Stimulated activated CD8-positive, alpha-beta memory T cell treated with anti-CD3 and anti-CD28 coated beads, Interleukin-15, amount 100 ng/mL, for 48 hours (primary cell): Measurements from ENCODE around the gene HPDL.
A peak's percentile ranks its signal among the peaks of the same experiment; 100 is the strongest.
"Not testable (repeated sequence)": the region's sequence is repeated elsewhere in the genome, so short reads cannot be mapped to it uniquely, and the experiment has no call there.

Experiments used
- DNase-seq, 2 donors: peaks; one replicate each; pipeline ENCODE4 v3.0.0-alpha.2; 2020; ENCODE audit warnings: low read depth in 2 of 2

The HPDL gene

DNA sequence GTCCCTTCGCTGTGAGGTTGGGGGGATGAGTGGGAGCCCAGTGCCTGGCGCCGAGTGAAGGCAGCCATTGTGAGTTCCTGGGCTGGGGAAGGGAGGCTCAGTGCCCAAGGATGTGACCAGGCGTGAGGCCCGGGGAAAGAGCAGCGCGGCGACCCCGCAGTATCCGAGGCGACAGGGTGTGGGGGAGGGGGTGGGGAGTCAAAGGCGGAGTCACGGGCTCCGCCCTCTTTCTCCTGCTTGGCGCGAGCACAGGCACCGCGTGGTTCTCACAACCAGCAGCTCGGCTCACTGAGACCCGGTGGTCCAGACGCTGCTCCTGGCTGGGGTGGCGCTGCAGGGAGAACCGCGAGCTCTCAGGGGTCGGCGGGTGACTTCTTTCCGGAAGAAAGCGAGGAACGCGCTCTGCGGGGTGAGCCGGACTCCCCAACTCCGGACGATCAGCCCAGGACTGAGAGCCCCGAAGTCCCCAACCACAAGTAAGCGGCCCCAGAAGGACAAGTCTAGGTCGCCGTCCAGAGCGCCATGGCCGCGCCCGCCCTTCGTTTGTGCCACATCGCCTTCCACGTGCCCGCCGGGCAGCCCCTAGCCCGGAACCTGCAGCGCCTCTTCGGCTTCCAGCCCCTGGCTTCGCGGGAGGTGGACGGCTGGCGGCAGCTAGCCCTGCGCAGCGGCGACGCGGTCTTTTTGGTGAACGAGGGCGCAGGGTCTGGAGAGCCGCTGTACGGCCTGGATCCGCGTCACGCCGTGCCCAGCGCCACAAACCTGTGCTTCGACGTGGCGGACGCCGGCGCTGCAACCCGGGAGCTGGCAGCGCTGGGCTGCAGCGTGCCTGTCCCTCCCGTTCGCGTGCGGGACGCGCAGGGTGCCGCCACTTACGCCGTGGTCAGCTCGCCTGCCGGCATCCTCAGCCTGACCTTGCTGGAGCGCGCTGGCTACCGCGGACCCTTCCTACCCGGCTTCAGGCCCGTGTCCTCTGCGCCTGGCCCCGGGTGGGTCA, at the start of gene HPDL:
Gene HPDL, plus strand, starts transcription at position 269 of the 997 bp plus-strand sequence. Its CDS starts 254 bp downstream, at position 523.
- DNase-seq = peak; percentile 75 to 76

DNA sequence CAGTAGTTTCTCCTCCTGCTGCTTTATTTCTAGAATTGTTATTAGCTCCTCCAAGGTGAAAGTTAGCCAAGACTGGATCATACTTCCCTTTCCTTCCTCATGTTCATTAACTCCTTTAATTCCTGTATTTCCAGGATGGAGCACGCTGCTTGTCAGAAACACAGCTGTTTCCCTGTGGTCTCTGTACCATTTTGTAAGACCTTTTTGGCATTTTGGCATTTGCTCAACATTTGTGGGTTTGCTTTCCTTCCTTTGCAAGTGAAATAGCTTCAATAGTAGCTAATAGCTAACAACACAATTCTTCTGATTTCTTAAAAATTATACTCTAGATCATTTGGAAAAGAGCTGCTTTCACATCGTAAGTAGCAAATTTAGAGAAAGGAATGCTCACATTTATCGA, 44.3 kb upstream of the HPDL start:
- DNase-seq = no peak

DNA sequence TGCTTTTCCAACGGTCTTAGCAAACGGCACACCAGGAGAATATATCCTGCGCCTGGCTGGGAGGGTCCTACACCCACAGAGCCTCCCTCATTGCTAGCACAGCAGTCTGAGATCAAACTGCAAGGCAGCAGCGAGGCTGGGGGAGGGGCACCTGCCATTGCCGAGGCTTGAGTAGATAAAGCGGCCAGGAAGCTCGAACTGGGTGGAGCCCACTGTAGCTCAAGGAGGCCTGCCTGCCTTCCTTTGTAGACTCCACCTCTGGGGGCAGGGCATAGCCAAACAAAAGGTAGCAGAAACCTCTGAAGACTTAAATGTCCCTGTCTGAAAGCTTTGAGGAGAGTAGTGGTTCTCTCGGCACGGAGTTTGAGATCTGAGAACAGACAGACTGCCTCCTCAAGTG, 41.8 kb upstream of the HPDL start:
- DNase-seq = not testable (repeated sequence)

DNA sequence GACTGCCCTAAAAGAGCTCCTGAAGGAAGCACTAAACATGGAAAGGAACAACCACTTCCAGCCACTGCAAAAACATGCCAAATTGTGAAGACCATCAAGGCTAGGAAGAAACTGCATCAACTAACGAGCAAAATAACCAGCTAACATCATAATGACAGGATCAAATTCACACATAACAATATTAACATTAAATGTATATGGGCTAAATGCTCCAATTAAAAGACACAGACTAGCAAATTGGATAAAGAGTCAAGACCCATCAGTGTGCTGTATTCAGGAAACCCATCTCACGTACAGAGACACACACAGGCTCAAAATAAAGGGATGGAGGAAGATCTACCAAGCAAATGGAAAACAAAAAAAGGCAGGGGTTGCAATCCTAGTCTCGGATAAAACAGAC, 40.2 kb upstream of the HPDL start:
- DNase-seq = not testable (repeated sequence)

DNA sequence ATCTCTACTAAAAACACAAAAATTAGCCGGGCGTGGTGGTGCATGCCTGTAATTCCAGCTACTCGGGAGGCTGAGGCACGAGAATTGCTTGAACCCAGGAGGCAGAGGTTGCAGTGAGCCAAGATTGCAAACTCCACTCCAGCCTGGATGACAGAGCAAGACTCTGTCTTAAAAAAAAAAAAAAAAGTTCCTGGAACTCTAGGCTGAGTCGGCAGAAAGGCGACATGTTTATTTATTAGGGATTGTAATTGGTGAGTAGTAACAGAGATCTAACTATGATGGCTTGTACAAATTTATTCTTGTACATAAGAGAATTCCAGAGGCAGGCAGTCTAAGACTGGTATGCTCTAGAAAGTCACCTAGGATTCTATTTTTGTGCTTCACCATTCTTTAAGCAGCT, 35.7 kb upstream of the HPDL start:
- DNase-seq = not testable (repeated sequence)

DNA sequence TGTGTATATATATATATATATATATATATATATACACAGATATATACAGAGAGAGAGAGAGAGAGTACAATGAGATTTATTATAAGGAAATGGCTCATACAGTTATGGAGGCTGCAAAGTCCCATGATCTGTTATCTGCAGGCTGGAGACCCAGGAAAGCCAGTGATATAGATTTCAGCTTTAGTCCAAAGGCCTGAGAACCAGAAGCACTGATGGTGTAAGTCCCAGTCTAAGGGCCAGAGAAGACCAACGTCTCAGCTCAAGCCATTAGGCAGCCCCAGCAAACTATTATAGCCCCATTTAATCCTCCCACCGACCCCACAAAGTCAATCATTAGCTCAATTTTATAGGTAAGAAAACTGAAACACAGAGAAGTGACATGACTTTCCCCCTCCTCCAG, 35.0 kb upstream of the HPDL start:
- no peak for DNase-seq

DNA sequence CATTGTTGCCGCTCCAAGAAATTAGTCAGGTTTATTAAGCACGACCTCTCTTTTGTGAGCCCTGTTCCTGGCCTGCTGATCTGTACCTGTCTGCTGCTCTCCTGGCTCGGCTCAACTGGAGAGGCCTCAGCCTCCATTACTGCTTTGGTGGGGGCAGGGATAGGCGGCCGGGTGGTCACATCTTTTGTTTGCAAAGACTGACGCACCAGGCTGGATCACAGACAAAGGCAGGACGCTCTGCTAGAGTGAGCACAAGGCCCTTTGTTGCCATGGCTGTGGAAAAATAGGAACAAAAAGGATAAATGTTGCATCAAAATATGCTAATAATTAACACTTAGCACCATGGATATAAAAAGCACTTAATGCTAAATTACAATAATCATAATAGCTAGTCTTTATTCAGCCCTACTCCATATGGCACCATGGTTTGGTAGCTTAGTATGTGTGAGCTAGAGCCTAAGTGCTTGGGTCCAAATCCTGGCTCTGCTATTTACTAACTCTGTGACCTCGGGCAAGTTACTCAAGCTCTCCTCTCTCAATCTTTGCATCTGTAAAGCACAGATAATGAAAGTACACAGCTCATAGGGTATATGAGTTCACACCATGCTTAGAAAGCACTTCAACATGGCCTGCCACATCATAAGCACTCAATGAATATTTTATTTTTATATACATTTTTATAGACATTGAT, 28.9 kb upstream of the HPDL start:
- DNase-seq = no peak

GRCh38 chr1:45299296-45299695, 27.4 kb upstream of the HPDL start:
- no peak for DNase-seq

DNA sequence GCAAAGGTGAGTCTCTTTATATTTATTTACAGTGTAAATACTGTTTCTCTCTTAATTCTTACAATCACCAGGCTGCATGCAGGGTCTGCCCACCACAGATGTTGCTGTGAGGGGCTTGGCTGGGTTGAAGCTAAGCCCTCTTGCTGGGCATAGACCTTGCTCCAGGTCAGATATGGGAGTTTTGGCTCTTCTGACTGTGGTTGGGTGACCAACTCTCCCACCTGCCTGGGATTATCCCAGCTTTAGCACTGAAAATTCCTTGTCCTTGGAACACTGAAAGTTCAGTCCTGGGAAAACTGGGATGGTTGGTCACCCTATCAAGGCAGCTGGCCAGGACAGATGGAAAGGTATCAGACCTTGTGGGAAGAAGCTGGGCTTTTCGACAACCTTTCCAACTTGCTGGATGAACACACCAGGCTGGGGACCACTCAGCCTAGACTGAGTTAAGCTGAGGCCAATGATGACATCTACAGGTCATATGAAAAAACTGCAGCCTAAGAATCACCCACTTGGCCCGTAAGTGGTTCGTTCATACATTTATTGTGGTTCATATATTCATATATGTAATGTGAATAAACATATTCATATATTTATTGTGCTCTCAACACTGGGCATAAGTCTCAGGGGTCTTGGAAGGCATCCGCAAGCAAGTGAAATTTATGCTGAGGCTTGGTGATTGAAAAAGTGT, 26.6 kb upstream of the HPDL start:
- DNase-seq = no peak

- no peak for DNase-seq
These were observed 26.1 kb upstream of the HPDL start for GRCh38 chr1:45300669-45300997.

- no peak for DNase-seq
These were observed 24.1 kb upstream of the HPDL start for GRCh38 chr1:45302505-45303150.

DNA sequence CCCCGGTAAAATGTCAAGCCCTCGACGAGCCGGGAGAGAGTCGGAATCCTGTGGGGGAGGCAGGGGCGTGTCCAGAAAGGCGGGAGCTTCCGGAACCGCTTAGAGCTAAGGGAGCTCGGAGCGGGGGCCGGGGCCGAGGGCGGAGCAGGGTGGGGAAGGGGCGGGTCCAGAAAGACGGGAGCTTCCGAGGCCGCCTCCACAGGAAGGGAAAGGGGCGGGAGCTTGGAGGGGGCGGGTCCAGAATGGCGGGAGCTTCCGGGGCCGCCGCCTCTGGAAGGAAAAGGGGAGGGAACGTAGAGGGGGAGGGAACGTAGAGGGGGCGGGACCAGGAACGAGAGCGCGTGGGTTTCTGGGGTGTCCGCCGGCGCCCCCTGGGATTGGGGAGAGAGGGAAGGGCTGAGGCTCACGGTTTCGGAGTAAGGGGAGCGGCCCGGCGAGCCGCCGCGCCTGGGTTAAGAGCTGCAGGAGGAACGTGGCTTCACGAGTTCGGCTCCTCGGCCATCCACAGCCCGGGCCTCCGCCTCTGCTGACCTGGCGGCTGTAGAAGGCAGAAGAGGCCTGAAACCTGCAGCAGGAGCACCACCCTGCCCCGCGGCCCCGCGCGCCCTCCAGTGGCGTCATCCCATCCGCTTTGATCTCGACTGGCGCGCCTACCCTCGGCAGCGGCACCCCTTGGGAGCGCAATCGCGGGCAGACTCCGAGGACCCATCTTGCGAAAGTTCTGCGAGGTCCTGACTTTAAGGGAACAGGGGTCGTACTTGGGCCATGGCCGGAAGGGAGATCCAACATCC, 23.0 kb upstream of the HPDL start:
- peak; percentile 99 for DNase-seq

DNA sequence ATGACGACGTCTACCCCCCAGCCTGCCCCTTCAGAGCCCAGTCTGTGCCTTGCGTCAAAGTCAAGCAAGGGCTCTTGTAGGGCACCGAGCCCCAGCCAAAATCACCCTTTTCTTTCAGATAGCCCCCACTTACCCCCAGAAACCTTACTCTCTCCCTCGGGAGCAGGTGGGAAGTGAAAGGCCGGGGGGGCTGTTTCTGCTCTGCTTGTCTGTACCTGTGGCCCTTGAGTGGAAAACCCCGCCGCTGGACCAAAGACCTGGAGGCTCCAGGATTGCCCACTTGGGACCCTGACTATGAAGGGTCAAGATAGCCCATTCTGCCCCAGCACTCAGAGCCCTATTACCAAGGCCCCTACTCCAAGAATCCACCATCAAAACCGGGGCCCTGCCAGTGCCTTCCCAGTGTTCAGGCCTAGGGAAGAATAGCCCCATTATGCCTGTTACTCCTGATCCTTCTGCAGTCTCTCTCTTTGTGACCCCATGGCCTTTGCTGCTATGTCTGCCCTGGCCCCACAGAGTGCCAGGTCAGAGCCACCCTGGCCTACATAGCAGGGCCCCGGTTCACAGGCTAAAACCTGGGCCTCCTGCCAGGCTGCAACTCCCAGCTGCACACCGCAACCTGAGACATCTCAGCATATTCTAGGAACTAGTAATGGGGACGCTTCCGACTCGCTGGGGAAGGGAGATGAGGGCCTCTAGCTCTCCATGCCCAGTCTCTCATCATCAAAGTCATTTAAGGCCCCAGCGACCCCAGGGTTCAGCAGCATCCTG, 22.2 kb upstream of the HPDL start:
- no peak for DNase-seq

GRCh38 chr1:45305231-45305630, 21.5 kb upstream of the HPDL start:
- no peak for DNase-seq

GRCh38 chr1:45306319-45306718, 20.4 kb upstream of the HPDL start:
- DNase-seq = peak; percentile 50 to 57

- DNase-seq = no peak
These were observed 19.8 kb upstream of the HPDL start for GRCh38 chr1:45306905-45307304.

GRCh38 chr1:45314266-45314665, 12.4 kb upstream of the HPDL start:
- no peak for DNase-seq

GRCh38 chr1:45317166-45317565, 9.5 kb upstream of the HPDL start:
- DNase-seq = no peak

DNA sequence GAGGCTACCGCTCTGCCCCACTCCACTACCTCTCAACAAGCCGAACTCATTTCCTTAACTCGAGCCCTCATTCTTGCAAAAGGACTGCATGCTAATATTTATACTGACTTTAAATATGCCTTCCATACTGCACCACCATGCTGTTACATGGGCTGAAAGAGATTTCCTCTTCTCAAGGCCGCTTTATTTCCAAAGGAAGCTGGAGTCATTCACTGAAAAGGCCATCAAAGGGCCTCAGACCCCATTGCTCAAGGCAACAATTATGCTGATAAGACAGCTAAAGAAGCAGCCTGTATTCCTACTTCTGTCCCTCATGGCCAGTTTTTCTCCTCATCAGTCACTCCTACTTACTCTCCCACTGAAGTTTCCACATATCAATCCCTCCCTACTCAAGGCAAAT, 6.9 kb upstream of the HPDL start:
- no peak for DNase-seq

DNA sequence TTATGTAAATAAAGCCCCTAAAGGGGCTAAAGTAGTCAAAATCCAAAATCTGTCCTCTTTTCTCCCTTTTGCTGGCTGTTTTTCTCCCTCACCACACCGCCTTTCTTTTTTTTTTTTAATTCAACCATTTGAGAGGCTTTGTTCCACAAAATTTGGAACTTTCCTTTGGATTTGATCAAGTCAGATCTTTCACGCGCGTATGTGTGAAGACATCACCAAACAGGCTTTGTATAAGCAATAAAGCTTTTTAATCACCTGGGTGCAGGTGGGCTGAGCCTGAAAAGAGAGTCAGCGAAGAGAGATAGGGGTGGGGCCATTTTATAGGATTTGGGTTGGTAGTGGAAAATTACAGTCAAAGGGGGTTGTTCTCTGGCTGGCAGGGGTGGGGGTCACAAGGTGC, 5.3 kb upstream of the HPDL start:
- DNase-seq = no peak
